ENCODE measurements around the gene TTC33. TPM values are rescaled to one million over a fixed set of nuclear protein-coding genes. Genes with fewer than 3 reads are reported as not detected.
"Not testable (repeated sequence)": the region's sequence is repeated elsewhere in the genome, so short reads cannot be mapped to it uniquely, and the experiment has no call there.

Gene TTC33
- total RNA-seq, 2 donors from 2014 or later = 10.6 to 19.8 TPM

- Histone ChIP-seq H3K27me3 (no peaks in the 10 kb centered on the region), H3K4me3 (no peak overlapping the region), H3K4me1 (peaks cover 11% of the 10 kb centered on the region), H3K27ac (no peak overlapping the region), H3K36me3 (no peaks in the 10 kb centered on the region), H3K9me3 (no peaks in the 10 kb centered on the region), H3K9ac (ENCODE audit: low read depth in 2 of 2, low read length in 2 of 2) (peak overlapping the region in 1 of 2 donors; percentile 44)
- no peak for DNase-seq
- TF ChIP-seq CTCF (IDR thresholded peaks at IDR 0.05) = peak; percentile 70
- intact Hi-C loops (cut with DNase I) = loop anchor here (5.0 to 10.0 kb wide), 3 partner anchors 784 to 1161 kb away; no protein-coding TSS in a partner anchor
Measured at GRCh38 chr5:40736103-40736875, 19.5 kb downstream of the TTC33 start.

GRCh38 chr5:40735609-40736008, 20.2 kb downstream of the TTC33 start:
- Histone ChIP-seq H3K9me3 (no peaks in the 10 kb centered on the region), H3K9ac (ENCODE audit: low read depth in 2 of 2, low read length in 2 of 2) (peak overlapping the region in 1 of 2 donors; percentile 44), H3K4me1 (peaks cover 11% of the 10 kb centered on the region), H3K36me3 (no peaks in the 10 kb centered on the region), H3K27ac (peak overlapping the region; percentile 68), H3K27me3 (no peaks in the 10 kb centered on the region), H3K4me3 (no peak overlapping the region)
- no peak for TF ChIP-seq CTCF (IDR thresholded peaks at IDR 0.05)
- intact Hi-C loops (cut with DNase I) = loop anchor here (5.0 to 10.0 kb wide), 3 partner anchors 783 to 1161 kb away; no protein-coding TSS in a partner anchor
- DNase-seq = no peak

- DNase-seq = no peak
- Histone ChIP-seq H3K9me3 (no peaks in the 10 kb centered on the region), H3K27ac (peak overlapping the region; percentile 68), H3K27me3 (no peaks in the 10 kb centered on the region), H3K36me3 (no peaks in the 10 kb centered on the region), H3K4me1 (peaks cover 11% of the 10 kb centered on the region), H3K9ac (ENCODE audit: low read depth in 2 of 2, low read length in 2 of 2) (peak overlapping the region in 1 of 2 donors; percentile 44), H3K4me3 (no peak overlapping the region)
- intact Hi-C loops (cut with DNase I) = loop anchor here (5.0 to 10.0 kb wide), 3 partner anchors 783 to 1160 kb away; no protein-coding TSS in a partner anchor
- no peak for TF ChIP-seq CTCF (IDR thresholded peaks at IDR 0.05)
Measured at GRCh38 chr5:40734986-40735385, 20.8 kb downstream of the TTC33 start.

GRCh38 chr5:40733879-40734563, 21.7 kb downstream of the TTC33 start:
- Histone ChIP-seq H3K4me1 (peaks cover 11% of the 10 kb centered on the region), H3K9ac (ENCODE audit: low read depth in 2 of 2, low read length in 2 of 2) (peak overlapping the region in 1 of 2 donors; percentile 35), H3K9me3 (no peaks in the 10 kb centered on the region), H3K27me3 (no peaks in the 10 kb centered on the region), H3K36me3 (no peaks in the 10 kb centered on the region), H3K4me3 (no peak overlapping the region), H3K27ac (peak overlapping the region; percentile 68)
- DNase-seq = no peak
- intact Hi-C loops (cut with DNase I) = loop anchor here (10.0 kb wide), 2 partner anchors 1019 to 1159 kb away; no protein-coding TSS in a partner anchor
- no peak for TF ChIP-seq CTCF (IDR thresholded peaks at IDR 0.05)

GRCh38 chr5:40733434-40733833, 22.3 kb downstream of the TTC33 start:
- no peaks in the 10 kb centered on the region for H3K9me3 ChIP-seq
- peak overlapping the region; percentile 68 for H3K27ac ChIP-seq
- intact Hi-C loops (cut with DNase I) = loop anchor here (10.0 kb wide), 2 partner anchors 1019 to 1159 kb away; no protein-coding TSS in a partner anchor
- no peak overlapping the region for H3K9ac ChIP-seq (ENCODE audit: low read depth in 2 of 2, low read length in 2 of 2)
- TF ChIP-seq CTCF (IDR thresholded peaks at IDR 0.05) = no peak
- DNase-seq = no peak
- no peaks in the 10 kb centered on the region for H3K36me3 ChIP-seq
- H3K4me3 ChIP-seq = no peak overlapping the region
- peaks cover 11% of the 10 kb centered on the region for H3K4me1 ChIP-seq
- H3K27me3 ChIP-seq = no peaks in the 10 kb centered on the region

GRCh38 chr5:40722497-40722911, 33.3 kb downstream of the TTC33 start:
- intact Hi-C loops (cut with DNase I); H3K36me3 ChIP-seq; H3K4me1 ChIP-seq; H3K9ac ChIP-seq (ENCODE audit: low read depth in 2 of 2, low read length in 2 of 2); H3K9me3 ChIP-seq; H3K27ac ChIP-seq; H3K27me3 ChIP-seq; DNase-seq; H3K4me3 ChIP-seq: not testable (repeated sequence)

All from colonic mucosa (tissue), 4 donors.